MCF 10A (cell line): ENCODE results near the gene FPR3. TPM values are rescaled to one million over a fixed set of nuclear protein-coding genes. Genes with fewer than 3 reads are reported as not detected.

Experiments used
- BruUV-seq: library from RNA; stranded (reverse); fragments of 400-500 nt; replicated peaks from 2 replicates; lab custom pipeline; 2021; lab: Mats Ljungman, UMichigan
- CTCF ChIA-PET: fragments of 300-600 bp; sonication (Branson Sonifier 250); formaldehyde crosslinking; extraction: SDS; loops from one replicate; lab custom pipeline; 2021; ENCODE audit warnings: antibody characterized with exemption, inconsistent platforms; lab: Yijun Ruan, JAX
- POLR2A ChIA-PET: fragments of 300-600, 350-650 bp; sonication (Branson Sonifier 250); formaldehyde crosslinking; extraction: SDS; loops from one replicate; lab custom pipeline; 2020; ENCODE audit warnings: antibody characterized with exemption, inconsistent platforms; lab: Yijun Ruan, JAX
- DNase-seq: peaks from one replicate; pipeline ENCODE4 v3.0.0-alpha.2; 2018; ENCODE audit not compliant: unreplicated experiment
- H3K27ac Mint-ChIP-seq: one replicate; pipeline ENCODE4 v1.8.0; 2022; ENCODE audit warnings: mild to moderate bottlenecking, low read depth, mixed read lengths; ENCODE audit not compliant: unreplicated experiment
- H3K27me3 Mint-ChIP-seq: one replicate; pipeline ENCODE4 v1.8.0; 2022; ENCODE audit warnings: mixed read lengths; ENCODE audit not compliant: insufficient read depth, unreplicated experiment
- H3K36me3 Mint-ChIP-seq: one replicate; pipeline ENCODE4 v1.8.0; 2022; ENCODE audit warnings: mild to moderate bottlenecking, moderate library complexity, mixed read lengths; ENCODE audit not compliant: insufficient read depth, unreplicated experiment
- H3K4me1 Mint-ChIP-seq: one replicate; pipeline ENCODE4 v1.8.0; 2022; ENCODE audit warnings: mixed read lengths; ENCODE audit not compliant: insufficient read depth, unreplicated experiment
- H3K4me3 Mint-ChIP-seq: one replicate; pipeline ENCODE4 v1.8.0; 2022; ENCODE audit warnings: mild to moderate bottlenecking, moderate library complexity, mixed read lengths; ENCODE audit not compliant: unreplicated experiment
- H3K9me3 Mint-ChIP-seq: one replicate; pipeline ENCODE4 v1.8.0; 2022; ENCODE audit warnings: mixed read lengths; ENCODE audit not compliant: unreplicated experiment
- CTCF ChIP-seq: fragments of 200-600 bp; IDR thresholded peaks from one replicate; pipeline ENCODE4 v1.8.0; 2022; ENCODE audit warnings: antibody characterized with exemption, mild to moderate bottlenecking; ENCODE audit not compliant: unreplicated experiment
- intact Hi-C: fragments of 100-400 bp; cut with micrococcal nuclease; formaldehyde crosslinking; loops from 2 replicates; pipeline ENCODE4 v1.14.1; 2022
- total RNA-seq: library from RNA; stranded (reverse); gene quantifications from 2 replicates; pipeline ENCODE4 v1.2.3, GENCODE V29; 2022

The FPR3 gene
- total RNA-seq, 1 experiment from 2014 or later = not detected

DNA sequence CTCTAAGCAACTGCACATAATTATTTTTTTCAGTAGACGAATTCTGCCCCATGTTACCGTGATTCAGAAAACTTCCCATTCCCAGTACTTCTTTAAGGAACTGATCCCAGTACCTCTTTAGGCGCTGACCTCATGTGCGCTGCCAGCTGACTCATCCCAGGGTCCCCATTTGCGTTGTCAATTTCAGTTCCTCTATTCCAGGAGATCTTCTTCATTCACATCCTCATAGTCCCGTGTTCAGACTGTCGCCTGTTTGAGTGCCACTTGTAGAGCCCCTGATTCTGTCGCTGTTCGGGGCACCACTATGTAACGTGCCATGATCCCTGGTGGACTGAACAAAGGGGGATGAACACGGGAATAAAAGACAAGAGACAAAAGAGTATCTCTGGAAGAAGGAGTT, 16.4 kb downstream of the FPR3 start:
- H3K36me3 Mint-ChIP-seq = no peaks in the 10 kb centered on the region
- no peak for TF ChIP-seq CTCF
- peaks cover 29% of the 10 kb centered on the region for H3K4me1 Mint-ChIP-seq
- ChIA-PET POLR2A (no interaction called here), CTCF (interaction anchor here (0.7 to 1.6 kb wide), 2 partner anchors 99 to 1232 kb away, joined by 4 read pairs; no protein-coding TSS in a partner anchor)
- no peaks in the 10 kb centered on the region for H3K27me3 Mint-ChIP-seq
- H3K9me3 Mint-ChIP-seq = no peaks in the 10 kb centered on the region
- no peak overlapping the region for H3K4me3 Mint-ChIP-seq
- intact Hi-C loops = loop anchor here (5.0 kb wide), 1 partner anchor 426 kb away; no protein-coding TSS in a partner anchor
- no TSS peak for BruUV-seq
- H3K27ac Mint-ChIP-seq = no peak overlapping the region
- no peak for DNase-seq

DNA sequence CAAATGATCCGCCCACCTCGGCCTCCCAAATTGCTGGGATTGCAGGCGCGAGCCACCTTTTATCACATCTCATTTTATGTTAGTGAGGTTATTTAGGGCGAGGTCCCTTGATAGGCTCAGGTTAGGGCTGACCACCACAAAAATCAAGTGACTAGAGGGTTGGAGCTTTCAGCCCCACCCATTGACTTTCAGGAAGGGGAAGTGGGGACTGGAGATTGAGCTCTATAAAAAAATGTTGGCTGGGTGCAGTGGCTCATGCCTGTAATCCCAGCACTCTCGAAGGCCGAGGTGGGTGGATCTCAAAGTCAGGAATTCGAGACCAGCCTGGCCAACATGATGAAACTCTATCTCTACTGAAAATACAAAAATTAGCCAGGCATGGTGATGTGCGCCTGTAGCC, 20.1 kb downstream of the FPR3 start:
- DNase-seq = no peak
- CTCF ChIA-PET = no interaction called here
- TF ChIP-seq CTCF = no peak
- no peaks in the 10 kb centered on the region for H3K27me3 Mint-ChIP-seq
- POLR2A ChIA-PET = no interaction called here
- no TSS peak for BruUV-seq
- H3K27ac Mint-ChIP-seq = no peak overlapping the region
- H3K4me1 Mint-ChIP-seq = peaks cover 6% of the 10 kb centered on the region
- no peak overlapping the region for H3K4me3 Mint-ChIP-seq
- intact Hi-C loops = no loop called here
- peaks cover 17% of the 10 kb centered on the region for H3K9me3 Mint-ChIP-seq
- no peaks in the 10 kb centered on the region for H3K36me3 Mint-ChIP-seq

- no peak overlapping the region for H3K27ac Mint-ChIP-seq
- H3K27me3 Mint-ChIP-seq = no peaks in the 10 kb centered on the region
- BruUV-seq = no TSS peak
- no peak overlapping the region for H3K4me3 Mint-ChIP-seq
- intact Hi-C loops = no loop called here
- H3K9me3 Mint-ChIP-seq = peaks cover 17% of the 10 kb centered on the region
- H3K4me1 Mint-ChIP-seq = no peaks in the 10 kb centered on the region
- ChIA-PET POLR2A (no interaction called here), CTCF (interaction anchor here (0.6 kb wide), 1 partner anchor 118 kb away, joined by 3 read pairs; no protein-coding TSS in a partner anchor)
- TF ChIP-seq CTCF = no peak
- H3K36me3 Mint-ChIP-seq = no peaks in the 10 kb centered on the region
- DNase-seq = no peak
Observed at GRCh38 chr19:51816711-51817110, 21.8 kb downstream of the FPR3 start.

DNA sequence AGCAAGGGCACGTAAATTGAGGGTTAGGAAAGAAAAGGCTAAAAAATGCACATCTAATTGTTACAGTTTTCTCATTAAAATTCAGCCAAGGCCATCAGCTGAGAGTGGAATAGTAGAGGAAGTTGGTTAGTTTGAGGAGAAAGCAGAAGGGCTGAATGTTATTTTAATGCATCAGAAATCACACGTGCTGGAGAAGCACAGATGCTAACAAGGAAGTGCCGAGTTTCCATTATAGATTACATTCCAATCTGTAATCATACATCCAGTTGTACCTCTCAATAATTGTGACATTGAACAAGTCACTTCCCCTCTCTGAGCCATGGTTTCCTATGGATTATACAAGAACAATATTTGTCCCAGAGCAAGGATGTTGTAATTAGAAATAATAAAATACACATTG, 25.1 kb downstream of the FPR3 start:
- BruUV-seq = no TSS peak
- Mint-ChIP-seq H3K27me3 (no peaks in the 10 kb centered on the region), H3K4me1 (no peaks in the 10 kb centered on the region), H3K36me3 (no peaks in the 10 kb centered on the region), H3K9me3 (peaks cover 28% of the 10 kb centered on the region), H3K4me3 (no peak overlapping the region), H3K27ac (no peak overlapping the region)
- no peak for DNase-seq
- intact Hi-C loops = no loop called here
- CTCF ChIA-PET = interaction anchor here (1.3 kb wide), 1 partner anchor 11 kb away, joined by 4 read pairs; no protein-coding TSS in a partner anchor
- no peak for TF ChIP-seq CTCF
- POLR2A ChIA-PET = no interaction called here
